Thoracic aorta endothelial cell (primary cell): ENCODE data around the gene B4GALNT3. TPM values are rescaled to one million over a fixed set of nuclear protein-coding genes. Genes with fewer than 3 reads are reported as not detected.

Experiments used
- small RNA-seq: library from RNA; depleted of rRNA; stranded (forward); fragments of <200 nt; gene quantifications from one replicate; pipeline ENCODE3, GENCODE V24; 2012
- total RNA-seq: library from RNA; depleted of rRNA; stranded (reverse); fragments of >200 nt; gene quantifications from 2 replicates; pipeline ENCODE4 v1.2.3, GENCODE V29; 2012

B4GALNT3 gene
- 0.14 TPM in 1 of 2 replicates, not detected in the other for total RNA-seq

GRCh38 chr12:459430-460258, at the start of gene B4GALNT3:
Gene B4GALNT3, plus strand, starts transcription at chr12:459939. Its CDS starts 438 bp downstream, at chr12:460377.

Small RNAs within 50 kb of the gene (small RNA-seq; reads per million reads assigned to genes)
- gene RNU7-103P = not detected

Other genes with a start within 250 kb of the B4GALNT3 start
- not detected in 2 replicates for gene SLC6A12, start 245.8 kb upstream of the B4GALNT3 start, total RNA-seq
- gene SLC6A13, start 197.1 kb upstream of the B4GALNT3 start, total RNA-seq = not detected in 2 replicates
- 65.0 and 80.2 TPM in 2 replicates for gene KDM5A, start 70.6 kb upstream of the B4GALNT3 start, total RNA-seq
- 12.9 and 18.8 TPM in 2 replicates for gene CCDC77, start 58.3 kb upstream of the B4GALNT3 start, total RNA-seq
- gene NINJ2, start 203.5 kb downstream of the B4GALNT3 start, total RNA-seq = 0.53 and 1.4 TPM in 2 replicates